ENCODE measurements around the gene SAMD5. TPM values are rescaled to one million over a fixed set of nuclear protein-coding genes. Genes with fewer than 3 reads are reported as not detected.

SAMD5 gene
- total and polyA plus RNA-seq, 9 of the 15 experiments (the other 6 are each of a cell fraction or from before 2014, with no cell fraction given) = 0.15 to 0.91 (median 0.55) TPM

GRCh38 chr6:147534116-147534860 lies 25.8 kb downstream of the SAMD5 start (continued):
- TF ChIP-seq MEIS2 (IDR thresholded peaks at IDR 0.05; ENCODE audit: partially characterized antibody) = peak; percentile 64
- no peak for TF ChIP-seq PRDM10 (IDR thresholded peaks at IDR 0.05; ENCODE audit: partially characterized antibody)
- TF ChIP-seq HDAC8 (tag; IDR thresholded peaks at IDR 0.05) = no peak; the same call in 1 of the 2 replicates
- TF ChIP-seq NR2C2 (CRISPR knock-in tag; IDR thresholded peaks at IDR 0.05) = no peak
- TF ChIP-seq NR2C2 (tag; IDR thresholded peaks at IDR 0.05) = 0 out of 2 replicates have a peak, but pooled peaks have one; percentile 23
- peak; percentile 36; the same call in 1 of the 2 replicates for TF ChIP-seq GATAD2B (IDR thresholded peaks at IDR 0.05; ENCODE audit: borderline replicate concordance)
- TF ChIP-seq MAFG (tag; conservative IDR thresholded peaks at IDR 0.05) = peak; percentile 85
- peak; percentile 82 for TF ChIP-seq DACH1 (IDR thresholded peaks at IDR 0.05; ENCODE audit: partially characterized antibody)
- TF ChIP-seq SMARCA4 (IDR thresholded peaks at IDR 0.05) = 0 out of 2 replicates have a peak, but pooled peaks have one; percentile 56
- no peak for TF ChIP-seq NFYB (IDR thresholded peaks at IDR 0.05; ENCODE audit: extremely low read depth, insufficient read length)
- TF ChIP-seq ZNF24 (IDR thresholded peaks at IDR 0.05) = no peak
- TF ChIP-seq MAFF (IDR thresholded peaks at IDR 0.05; ENCODE audit: low read length) = peak; percentile 40
- 0 out of 2 replicates have a peak, but pooled peaks have one; percentile 35 for TF ChIP-seq TCF15 (CRISPR knock-in tag; IDR thresholded peaks at IDR 0.05)
- TF ChIP-seq EP300 (IDR thresholded peaks at IDR 0.05; ENCODE audit: low read length) = 0 out of 2 replicates have a peak, but pooled peaks have one; percentile 25
- peak; percentile 50; the same call in 1 of the 2 replicates for TF ChIP-seq SMARCE1 (IDR thresholded peaks at IDR 0.05)
- TF ChIP-seq CUX1 (CRISPR knock-in tag; IDR thresholded peaks at IDR 0.05) = no peak
- TF ChIP-seq ZC3H4 (CRISPR knock-in tag; IDR thresholded peaks at IDR 0.05; ENCODE audit: borderline replicate concordance) = no peak
- TF ChIP-seq MAFK (IDR thresholded peaks at IDR 0.05; ENCODE audit: low read length) = peak; percentile 56
- peak; percentile 28; the same call in 1 of the 2 replicates for TF ChIP-seq HMBOX1 (IDR thresholded peaks at IDR 0.05)

All from K562 (cell line).